Measurements from ENCODE around the gene GLTP.

GRCh38 chr12:109878247-109878625, 2.1 kb downstream of the GLTP start:
- TF ChIP-seq CTCF (IDR thresholded peaks at IDR 0.05), result no peak
- no peak for TF ChIP-seq POLR2A (IDR thresholded peaks at IDR 0.05)
